NCI-H82 treated with DMSO at 0.1 percent for 48 hours (cell line): Measurements from ENCODE around the gene TSPAN31.
"Not testable (repeated sequence)": the region's sequence is repeated elsewhere in the genome, so short reads cannot be mapped to it uniquely, and the experiment has no call there.

Source experiments
- DNase-seq: peaks from one replicate; lab custom pipeline; 2025; ENCODE audit not compliant: unreplicated experiment; lab: John Stamatoyannopoulos, UW

The TSPAN31 gene

GRCh38 chr12:57765698-57766463 is 21.0 kb downstream of the TSPAN31 start:
- no peak for DNase-seq

GRCh38 chr12:57766464-57767304 is 21.8 kb downstream of the TSPAN31 start, which contains the start of gene CYP27B1:
Gene CYP27B1 (minus strand): TSS chr12:57767078. CDS start chr12:57767041, 37 bp downstream.
- DNase-seq, result peak; percentile 94

GRCh38 chr12:57767305-57767698 is 22.5 kb downstream of the TSPAN31 start:
- DNase-seq, result peak; percentile 69

- no peak for DNase-seq
Observed at GRCh38 chr12:57767876-57768275, 23.0 kb downstream of the TSPAN31 start.

GRCh38 chr12:57769594-57769993 is 24.8 kb downstream of the TSPAN31 start:
- DNase-seq, result no peak

- no peak for DNase-seq
Observed at GRCh38 chr12:57770734-57771133, 25.9 kb downstream of the TSPAN31 start.

- peak; percentile 92 for DNase-seq
Observed at GRCh38 chr12:57771236-57771872, 26.5 kb downstream of the TSPAN31 start.

GRCh38 chr12:57771873-57772428 is 27.1 kb downstream of the TSPAN31 start, which contains the start of gene METTL1:
Gene METTL1 (minus strand): TSS chr12:57772105. CDS start chr12:57772083, 22 bp downstream.
- peak; percentile 86 for DNase-seq

GRCh38 chr12:57772429-57773322 is 27.8 kb downstream of the TSPAN31 start, which contains the start of gene EEF1AKMT3:
Gene EEF1AKMT3 (plus strand): TSS chr12:57772614. CDS start chr12:57772725, 111 bp downstream.
- peak; percentile 53 for DNase-seq

- DNase-seq, result not testable (repeated sequence)
Observed at GRCh38 chr12:57774634-57775033, 29.8 kb downstream of the TSPAN31 start.

GRCh38 chr12:57775044-57775443 is 30.2 kb downstream of the TSPAN31 start:
- no peak for DNase-seq

- no peak for DNase-seq
Observed at GRCh38 chr12:57775563-57776246, 30.9 kb downstream of the TSPAN31 start.

GRCh38 chr12:57776247-57776587 is 31.4 kb downstream of the TSPAN31 start:
- DNase-seq, result no peak

- no peak for DNase-seq
Observed at GRCh38 chr12:57777367-57777766, 32.5 kb downstream of the TSPAN31 start.

GRCh38 chr12:57777911-57778310 is 33.1 kb downstream of the TSPAN31 start:
- DNase-seq, result no peak

GRCh38 chr12:57779736-57780135 is 34.9 kb downstream of the TSPAN31 start:
- no peak for DNase-seq

GRCh38 chr12:57780284-57780897 is 35.6 kb downstream of the TSPAN31 start:
- DNase-seq, result no peak

GRCh38 chr12:57781244-57781643 is 36.4 kb downstream of the TSPAN31 start:
- DNase-seq, result no peak

GRCh38 chr12:57781801-57782200 is 37.0 kb downstream of the TSPAN31 start:
- no peak for DNase-seq
